GM18505 (cell line): Measurements from ENCODE around the gene GJA4.
"Not testable (repeated sequence)": the region's sequence is repeated elsewhere in the genome, so short reads cannot be mapped to it uniquely, and the experiment has no call there.

Experiments
- ATAC-seq: cut with Tn5 transposase; IDR thresholded peaks from one replicate; pipeline ENCODE4 v1.9.1; 2021; ENCODE audit not compliant: unreplicated experiment
- POLR2A ChIP-seq: IDR thresholded peaks from 4 replicates; pipeline ENCODE4 v1.6.1; 2011; ENCODE audit warnings: borderline replicate concordance; ENCODE audit not compliant: insufficient read depth, insufficient read length; ENCODE audit errors: extremely low read depth

GJA4 gene

DNA sequence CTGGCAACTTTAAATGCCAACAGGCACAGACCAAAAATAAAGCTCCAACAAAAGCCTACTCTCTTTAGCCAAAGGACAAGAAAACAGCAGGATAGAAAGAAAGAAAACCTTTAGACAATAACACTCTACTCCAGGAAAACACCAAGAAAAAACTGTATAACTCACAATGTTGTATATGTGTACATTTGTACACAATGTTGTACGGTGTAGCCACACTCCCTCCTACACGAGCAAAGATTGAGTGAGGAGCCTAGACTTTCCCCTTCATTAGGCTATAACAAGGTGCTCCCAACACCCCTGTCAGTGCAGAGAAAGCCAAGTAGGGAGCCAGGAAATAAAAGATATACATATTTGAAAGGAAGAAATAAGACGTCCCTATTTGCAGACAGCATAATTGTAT lies 24.0 kb downstream of the GJA4 start:
- no peak for ATAC-seq
- no peak for TF ChIP-seq POLR2A

DNA sequence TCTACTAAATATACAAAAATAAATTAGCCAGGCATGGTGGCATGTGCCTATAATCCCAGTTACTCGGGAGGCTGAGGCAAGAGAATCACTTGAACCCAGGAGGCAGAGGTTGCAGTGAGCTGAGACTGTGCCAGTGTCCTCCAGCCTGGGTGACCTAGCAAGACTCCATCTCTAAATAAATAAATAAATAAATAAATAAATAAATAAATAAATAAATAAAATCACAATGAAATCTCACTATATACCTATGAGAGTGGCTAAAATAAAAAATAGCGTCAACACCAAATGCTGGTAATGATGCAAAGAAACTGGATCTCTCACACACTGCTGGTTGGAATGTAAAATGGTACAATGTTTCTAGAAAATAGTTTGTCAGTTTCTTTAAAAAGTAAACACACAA lies 26.1 kb downstream of the GJA4 start:
- not testable (repeated sequence) for ATAC-seq

DNA sequence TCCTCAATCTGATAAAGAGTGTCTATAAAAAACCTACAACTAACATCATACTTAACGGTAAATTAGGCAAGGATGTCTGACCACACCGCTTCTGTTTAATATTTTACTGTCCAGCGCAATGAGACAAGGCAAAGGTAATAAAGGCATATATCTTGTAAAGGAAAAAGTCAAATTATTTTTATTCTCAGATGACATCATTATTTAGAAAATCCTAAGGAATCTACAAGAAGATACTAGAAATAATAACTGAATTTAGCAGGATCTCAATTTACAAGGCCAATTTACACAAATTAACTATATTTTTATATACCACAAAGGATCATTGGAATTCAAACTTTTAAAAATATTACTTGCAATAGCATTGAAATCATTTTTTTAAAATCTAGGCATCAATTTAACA lies 29.4 kb downstream of the GJA4 start:
- no peak for TF ChIP-seq POLR2A
- ATAC-seq = no peak

DNA sequence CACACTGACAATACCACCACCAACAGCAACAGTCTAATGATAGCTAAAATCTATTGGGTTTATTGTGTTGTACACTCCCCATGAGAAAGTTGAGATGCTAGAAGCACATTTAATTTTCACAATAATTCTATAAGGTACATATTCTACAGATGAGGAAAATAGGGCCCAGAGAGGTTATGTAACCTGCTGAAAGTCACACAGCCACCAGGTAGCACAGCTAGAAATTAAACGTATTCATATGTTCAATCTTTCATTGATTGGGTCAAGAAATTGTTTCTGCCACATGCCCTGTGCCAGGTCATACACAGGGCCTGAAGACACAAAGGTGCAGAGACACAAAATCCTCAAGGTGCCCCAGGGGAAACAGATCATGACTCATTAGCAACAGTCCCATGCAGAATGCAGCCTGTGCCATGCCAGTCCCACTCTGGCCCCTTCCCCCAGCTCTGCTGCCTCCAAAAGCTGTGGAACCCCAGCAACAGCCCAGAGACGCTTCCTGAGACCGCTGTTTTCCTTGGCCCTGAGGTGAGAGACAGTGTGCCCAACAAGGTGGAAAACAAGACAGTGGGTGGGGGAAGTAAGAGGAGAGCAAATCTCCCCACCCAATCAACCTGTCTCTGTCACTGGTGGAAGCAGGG lies 32.1 kb downstream of the GJA4 start:
- TF ChIP-seq POLR2A = no peak
- ATAC-seq = no peak

GRCh38 chr1:34825455-34826091 lies 32.8 kb downstream of the GJA4 start:
- no peak for ATAC-seq
- no peak for TF ChIP-seq POLR2A

DNA sequence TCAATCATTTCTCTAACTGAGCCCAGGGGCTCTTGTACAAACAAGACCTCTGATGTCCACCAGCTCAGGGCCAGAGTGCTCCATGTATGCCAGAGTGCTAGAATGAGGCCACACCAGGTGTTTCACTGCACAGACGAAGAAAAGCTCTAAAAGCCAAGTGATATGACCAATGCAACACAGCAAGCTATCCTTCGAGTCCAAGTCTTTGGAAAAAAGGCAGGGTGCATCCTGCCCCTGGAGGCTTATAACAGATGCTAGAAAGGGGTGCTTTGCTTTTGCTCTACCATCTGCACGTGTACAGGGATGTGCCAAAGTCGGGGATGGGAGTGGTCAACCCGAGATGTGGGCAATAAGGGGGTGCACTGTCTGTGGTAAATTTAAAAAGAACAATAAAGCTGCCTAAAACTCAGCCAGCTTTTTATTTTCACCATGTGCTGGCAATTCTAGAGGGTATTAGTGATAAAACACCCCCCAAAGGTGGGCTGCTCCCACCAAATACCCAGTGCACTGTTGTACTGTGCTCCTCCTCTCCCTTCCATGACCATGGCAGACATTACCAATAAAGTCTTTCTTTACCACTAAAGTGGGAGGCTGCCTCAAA lies 34.6 kb downstream of the GJA4 start:
- no peak for TF ChIP-seq POLR2A
- no peak for ATAC-seq

GRCh38 chr1:34828611-34829010 lies 35.8 kb downstream of the GJA4 start:
- no peak for ATAC-seq
- no peak for TF ChIP-seq POLR2A

GRCh38 chr1:34829250-34829649 lies 36.5 kb downstream of the GJA4 start:
- ATAC-seq = no peak
- TF ChIP-seq POLR2A = no peak

GRCh38 chr1:34831721-34832246 lies 39.0 kb downstream of the GJA4 start:
- no peak for ATAC-seq
- TF ChIP-seq POLR2A = no peak

- no peak for TF ChIP-seq POLR2A
- no peak for ATAC-seq
Measured at GRCh38 chr1:34833711-34834110, 40.9 kb downstream of the GJA4 start.

GRCh38 chr1:34839526-34840305 lies 46.9 kb downstream of the GJA4 start:
- ATAC-seq = no peak

GRCh38 chr1:34840426-34840825 lies 47.6 kb downstream of the GJA4 start:
- no peak for ATAC-seq
- TF ChIP-seq POLR2A = no peak

More at GRCh38 chr1:34839526-34840305, 46.9 kb downstream of the GJA4 start:
- TF ChIP-seq POLR2A = no peak

DNA sequence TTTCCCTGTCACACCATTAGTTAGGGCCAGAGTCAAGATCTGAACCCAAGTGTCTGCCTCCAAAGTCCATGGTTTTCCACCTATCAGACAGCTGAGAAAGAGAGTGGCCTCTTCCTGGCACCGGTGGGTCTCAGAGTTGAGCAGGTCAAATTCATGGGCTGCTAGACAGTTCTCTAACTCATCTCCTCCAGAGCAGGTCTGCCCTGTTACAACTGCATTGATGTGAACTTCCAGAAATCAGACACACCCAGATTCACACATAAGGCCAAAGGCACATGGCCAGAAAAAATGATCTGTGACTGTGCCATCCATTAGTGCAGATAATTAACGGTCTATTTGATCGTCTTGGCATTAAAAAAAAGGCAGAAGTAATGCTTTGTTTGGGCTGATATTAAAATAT lies 49.3 kb downstream of the GJA4 start:
- no peak for ATAC-seq
- TF ChIP-seq POLR2A = no peak
